ENCODE measurements around the gene ISM1. TPM values are rescaled to one million over a fixed set of nuclear protein-coding genes. Genes with fewer than 3 reads are reported as not detected.

The ISM1 gene
- polyA plus RNA-seq, 1 experiment, result not detected

GRCh38 chr20:13267231-13267630 is 46.2 kb downstream of the ISM1 start:
- POLR2A ChIA-PET, result no interaction called here
- Histone ChIP-seq H3K27me3 (ENCODE audit: control insufficient read depth, insufficient read depth, low read length) (no peaks in the 10 kb centered on the region), H3K27ac (ENCODE audit: low read depth, low read length) (no peak overlapping the region), H3K4me3 (ENCODE audit: low read depth, low read length) (no peak overlapping the region), H3K9me3 (ENCODE audit: control insufficient read depth, insufficient read depth, low read length) (no peaks in the 10 kb centered on the region)
- CTCF ChIA-PET, result no interaction called here
- no peak for TF ChIP-seq CTCF (IDR thresholded peaks at IDR 0.05; ENCODE audit: low read depth, low read length)
- DNase-seq (ENCODE audit: low read depth, low spot score), result no peak

DNA sequence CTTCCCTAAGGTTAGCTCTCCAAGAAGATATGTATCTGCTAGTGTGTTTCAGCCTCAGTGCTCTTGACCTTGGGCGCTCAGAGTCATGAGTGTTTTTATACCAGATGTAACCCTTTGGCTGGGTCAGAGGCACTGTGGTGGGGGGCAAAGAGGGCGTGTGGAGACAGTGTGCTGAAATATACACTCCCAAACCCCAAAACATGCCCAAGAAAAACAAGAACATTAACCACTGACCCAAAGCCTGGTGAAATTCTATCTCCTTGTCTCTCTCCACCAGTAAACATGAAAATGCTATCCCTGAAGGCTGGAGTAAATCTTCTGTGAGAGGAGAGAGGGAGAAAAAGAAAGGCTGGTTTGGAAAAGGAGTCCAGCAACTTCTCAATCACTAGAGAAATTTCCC is 47.9 kb downstream of the ISM1 start:
- Histone ChIP-seq H3K27me3 (ENCODE audit: control insufficient read depth, insufficient read depth, low read length) (no peaks in the 10 kb centered on the region), H3K27ac (ENCODE audit: low read depth, low read length) (no peak overlapping the region), H3K4me3 (ENCODE audit: low read depth, low read length) (no peak overlapping the region), H3K9me3 (ENCODE audit: control insufficient read depth, insufficient read depth, low read length) (no peaks in the 10 kb centered on the region)
- no peak for TF ChIP-seq CTCF (IDR thresholded peaks at IDR 0.05; ENCODE audit: low read depth, low read length)
- CTCF ChIA-PET, result interaction anchor here (1.1 kb wide), 1 partner anchor 278 kb away, joined by 4 read pairs; no protein-coding TSS in a partner anchor
- POLR2A ChIA-PET, result no interaction called here
- no peak for DNase-seq (ENCODE audit: low read depth, low spot score)

GRCh38 chr20:13270211-13270610 is 49.1 kb downstream of the ISM1 start:
- H3K4me3 ChIP-seq (ENCODE audit: low read depth, low read length), result no peak overlapping the region
- no peak overlapping the region for H3K27ac ChIP-seq (ENCODE audit: low read depth, low read length)
- no peaks in the 10 kb centered on the region for H3K27me3 ChIP-seq (ENCODE audit: control insufficient read depth, insufficient read depth, low read length)
- H3K9me3 ChIP-seq (ENCODE audit: control insufficient read depth, insufficient read depth, low read length), result no peaks in the 10 kb centered on the region
- ChIA-PET POLR2A (no interaction called here), CTCF (interaction anchor here (0.9 kb wide), 1 partner anchor 10 kb away, joined by 3 read pairs; no protein-coding TSS in a partner anchor)
- TF ChIP-seq CTCF (IDR thresholded peaks at IDR 0.05; ENCODE audit: low read depth, low read length), result no peak
- no peak for DNase-seq (ENCODE audit: low read depth, low spot score)

- TF ChIP-seq CTCF (IDR thresholded peaks at IDR 0.05; ENCODE audit: low read depth, low read length), result no peak
- H3K27ac ChIP-seq (ENCODE audit: low read depth, low read length), result no peak overlapping the region
- no peak for DNase-seq (ENCODE audit: low read depth, low spot score)
- H3K4me3 ChIP-seq (ENCODE audit: low read depth, low read length), result no peak overlapping the region
- no peaks in the 10 kb centered on the region for H3K9me3 ChIP-seq (ENCODE audit: control insufficient read depth, insufficient read depth, low read length)
- CTCF ChIA-PET, result no interaction called here
- H3K27me3 ChIP-seq (ENCODE audit: control insufficient read depth, insufficient read depth, low read length), result no peaks in the 10 kb centered on the region
- POLR2A ChIA-PET, result no interaction called here
Measured at GRCh38 chr20:13271098-13271497, 50.0 kb downstream of the ISM1 start.

- H3K9me3 ChIP-seq (ENCODE audit: control insufficient read depth, insufficient read depth, low read length), result no peaks in the 10 kb centered on the region
- CTCF ChIA-PET, result no interaction called here
- TF ChIP-seq CTCF (IDR thresholded peaks at IDR 0.05; ENCODE audit: low read depth, low read length), result no peak
- H3K27ac ChIP-seq (ENCODE audit: low read depth, low read length), result no peak overlapping the region
- DNase-seq (ENCODE audit: low read depth, low spot score), result no peak
- no peaks in the 10 kb centered on the region for H3K27me3 ChIP-seq (ENCODE audit: control insufficient read depth, insufficient read depth, low read length)
- POLR2A ChIA-PET, result no interaction called here
- no peak overlapping the region for H3K4me3 ChIP-seq (ENCODE audit: low read depth, low read length)
Measured at GRCh38 chr20:13271977-13272975, 51.2 kb downstream of the ISM1 start.
